ENCODE data around the gene ATP1B4.

ATP1B4 gene

DNA sequence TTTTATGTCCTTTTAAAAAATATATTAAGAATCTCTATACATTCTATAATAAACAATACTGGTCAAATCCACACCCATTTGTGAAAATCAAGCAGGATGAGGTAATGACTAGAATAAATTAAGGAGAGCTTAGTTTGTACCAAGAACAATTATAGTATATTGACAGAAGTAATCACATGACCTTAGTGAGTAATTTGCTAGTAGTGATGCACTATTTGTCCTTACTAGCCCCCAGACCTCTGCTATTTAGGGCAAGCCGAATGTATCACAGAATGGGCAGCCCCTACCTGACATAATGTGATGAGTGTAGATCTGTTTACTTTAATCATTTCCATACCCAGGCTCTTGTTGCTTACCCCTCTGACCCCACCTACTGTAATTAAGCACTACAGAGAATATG is 15.8 kb downstream of the ATP1B4 start:
- peak in 2 of 3 experiments; percentile 24 to 36 for DNase-seq

DNA sequence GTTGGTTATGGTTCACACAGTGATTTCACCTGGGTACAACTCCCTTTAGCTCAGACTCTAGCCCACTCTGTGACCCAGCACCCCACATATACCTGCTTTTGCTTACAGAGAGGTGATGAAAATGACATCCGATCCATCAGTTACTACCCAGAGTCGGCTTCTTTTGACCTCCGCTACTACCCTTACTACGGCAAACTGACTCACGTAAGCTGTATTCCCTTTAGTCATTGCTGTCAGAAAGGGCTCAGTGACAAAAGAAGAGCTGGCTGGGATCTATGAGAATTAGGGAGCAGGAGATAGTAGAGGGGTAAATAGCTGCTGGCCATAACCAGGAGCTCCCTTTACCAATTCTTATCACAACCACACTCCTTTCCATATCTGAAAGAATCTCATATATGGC is 16.7 kb downstream of the ATP1B4 start:
- no peak for DNase-seq

DNA sequence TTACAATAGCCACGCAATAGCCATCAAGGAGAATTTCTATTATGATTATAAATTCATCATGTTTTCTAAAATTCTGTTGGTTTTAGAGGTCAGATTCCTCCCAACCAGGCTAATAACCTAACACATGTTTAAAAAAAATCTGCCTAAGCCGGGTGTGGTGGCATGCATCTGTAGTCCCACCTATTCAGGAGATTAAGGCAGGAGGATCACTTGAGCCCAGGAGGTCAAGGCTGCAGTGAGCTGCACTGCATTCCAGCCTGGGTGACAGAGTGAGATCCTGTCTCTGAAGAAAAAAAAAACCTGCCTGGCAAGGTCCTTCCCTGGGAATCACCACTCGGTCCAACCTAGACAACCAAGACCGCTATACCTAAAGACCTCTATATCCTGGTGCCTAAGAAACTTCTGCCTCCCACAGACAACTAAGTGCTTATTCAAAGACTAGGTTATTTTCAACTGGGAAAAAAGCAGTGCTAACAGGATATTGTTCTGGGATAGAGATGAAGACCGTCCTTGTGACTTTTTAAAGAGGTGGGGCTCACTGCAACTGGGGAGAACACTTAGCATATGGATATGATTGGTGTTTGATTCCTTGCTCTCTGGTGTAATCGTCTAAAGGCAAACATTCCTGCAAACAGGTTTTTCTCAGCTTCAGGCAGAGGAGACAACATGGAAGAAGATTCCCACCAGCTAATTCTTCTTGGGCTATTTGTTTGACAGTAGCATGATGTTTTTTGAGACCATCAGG is 18.2 kb downstream of the ATP1B4 start:
- no peak for DNase-seq

DNA sequence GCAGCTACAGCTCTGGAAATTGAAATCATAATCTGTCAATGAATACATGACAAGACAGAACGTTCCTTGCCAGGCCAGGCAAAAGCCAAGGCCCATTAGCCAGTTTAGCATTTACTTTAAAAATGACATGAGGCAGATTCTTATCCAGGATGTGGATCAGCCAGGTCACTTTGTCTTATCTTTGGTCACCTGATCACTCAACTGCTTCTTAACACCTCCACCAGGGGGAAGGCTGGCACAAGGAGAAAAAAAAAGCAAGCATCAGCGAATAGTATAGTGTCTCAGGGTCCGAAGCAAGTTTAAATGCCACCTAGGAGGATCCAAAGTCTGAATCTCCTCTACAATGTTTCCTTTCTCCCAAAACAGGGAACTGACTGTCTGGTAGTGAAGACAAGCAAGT is 18.8 kb downstream of the ATP1B4 start:
- peak in 2 of 3 experiments; percentile 2 to 30 for DNase-seq

DNA sequence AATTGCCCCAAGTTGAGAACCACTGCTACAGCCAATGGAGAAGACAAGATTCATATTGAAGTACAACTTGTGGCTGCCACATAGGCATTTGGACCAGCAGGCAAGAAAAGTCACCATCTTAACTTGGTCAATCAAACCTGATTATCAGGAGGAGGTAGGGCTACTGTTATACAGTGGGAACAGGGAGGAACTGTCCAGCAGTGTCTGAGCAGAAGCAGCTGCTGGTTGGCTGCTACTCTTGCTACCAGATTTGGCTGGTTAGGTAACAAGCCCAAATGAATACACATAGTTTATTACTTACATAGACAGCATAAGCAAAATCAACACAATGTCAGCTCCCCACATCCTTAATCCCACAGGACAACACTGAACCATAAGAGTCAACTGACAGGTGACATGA is 39.4 kb downstream of the ATP1B4 start:
- no peak for DNase-seq

DNA sequence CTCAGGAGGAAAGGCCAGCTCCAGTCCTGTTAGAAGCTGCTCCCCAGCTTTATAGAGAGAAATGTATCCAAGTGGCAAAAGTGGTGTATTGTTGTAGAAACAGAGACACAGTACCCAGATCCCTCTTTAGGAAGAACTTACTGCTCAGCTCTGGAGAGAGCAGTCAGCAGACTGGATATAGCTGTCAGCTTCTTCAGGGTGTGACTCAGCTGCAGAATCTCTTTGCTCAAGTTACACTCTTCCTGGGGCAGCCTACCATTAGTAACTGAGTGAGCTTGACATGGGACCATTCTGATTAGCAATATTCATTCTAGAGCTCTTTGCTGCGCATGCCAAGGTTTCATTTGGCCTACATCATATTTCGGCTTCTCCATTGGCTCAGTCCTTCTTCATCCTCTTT is 40.5 kb downstream of the ATP1B4 start:
- no peak for DNase-seq

DNA sequence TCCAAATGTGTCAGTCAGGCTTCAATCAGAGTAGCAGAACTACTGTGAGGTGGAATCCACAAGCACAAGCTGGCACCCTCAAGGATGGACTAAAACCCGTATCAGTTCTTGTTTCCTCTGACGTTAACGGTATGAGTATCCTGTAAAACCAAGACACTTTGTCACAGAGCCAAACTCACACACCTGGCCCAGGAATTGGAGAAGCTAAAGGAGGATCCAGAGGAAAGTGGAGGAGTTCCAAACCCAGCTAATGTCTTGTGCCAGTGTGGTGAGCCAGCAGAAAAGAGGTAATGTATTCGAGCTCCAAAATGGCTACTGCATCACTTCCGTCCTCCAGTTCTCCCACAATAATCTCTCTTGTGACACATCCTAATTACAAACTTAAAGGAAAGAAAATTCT is 44.7 kb downstream of the ATP1B4 start:
- no peak for DNase-seq

DNA sequence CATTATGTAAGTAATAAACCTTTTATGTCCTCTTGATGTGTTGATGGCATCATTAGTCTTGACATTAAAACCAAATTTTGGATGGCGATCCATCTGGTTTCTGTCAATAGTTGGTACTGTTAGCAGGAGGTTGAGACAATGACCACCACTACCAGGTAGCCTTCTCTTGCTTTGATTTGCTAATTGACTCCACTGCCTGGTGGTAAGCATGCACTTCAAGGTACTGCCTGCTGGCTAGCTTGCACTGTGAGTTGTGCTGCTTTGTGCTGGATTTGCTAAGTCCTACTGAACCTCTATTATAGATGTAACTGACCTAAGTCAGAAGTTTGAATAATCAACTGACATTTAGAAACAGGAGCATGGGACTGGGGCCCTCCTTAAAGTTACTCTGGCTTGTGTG is 46.3 kb downstream of the ATP1B4 start:
- DNase-seq, result no peak

DNA sequence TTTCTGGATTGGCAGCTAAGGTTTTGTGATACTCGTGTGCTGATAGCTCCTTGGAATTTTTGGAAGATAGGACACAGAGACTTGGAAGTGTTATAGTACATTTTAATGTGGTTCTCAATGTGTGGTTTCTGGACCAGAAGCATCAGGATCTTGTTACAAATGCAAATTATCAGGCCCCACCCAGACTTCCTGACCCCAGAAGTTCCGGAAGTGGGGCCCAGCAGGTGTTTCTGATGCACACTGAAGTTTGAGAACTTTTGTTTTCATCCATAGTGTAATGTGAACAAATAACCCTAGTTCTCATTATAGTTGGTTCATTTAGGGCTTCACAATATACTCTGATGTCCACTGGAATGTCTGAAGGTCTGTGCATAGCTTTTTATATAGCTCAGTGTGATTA is 57.6 kb downstream of the ATP1B4 start:
- no peak for DNase-seq

DNA sequence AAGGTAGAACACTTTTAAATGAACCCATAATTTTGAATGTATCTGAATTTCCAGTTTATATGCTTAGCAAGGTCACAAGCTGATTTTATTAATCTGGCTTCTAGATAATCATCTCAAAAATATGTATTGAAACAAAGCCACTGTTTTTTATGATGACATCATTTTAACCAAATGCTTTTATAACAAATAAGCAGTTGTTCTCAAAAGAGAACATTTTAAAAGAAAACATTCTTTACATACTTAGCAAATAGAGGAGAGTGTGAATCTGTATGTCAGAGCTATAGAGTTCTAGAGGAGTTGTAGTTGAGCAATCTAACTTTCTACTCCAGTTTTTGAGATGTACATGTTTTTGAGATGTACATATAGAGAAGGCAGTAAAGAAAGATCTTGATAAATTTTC is 64.7 kb downstream of the ATP1B4 start:
- DNase-seq, result no peak

DNA sequence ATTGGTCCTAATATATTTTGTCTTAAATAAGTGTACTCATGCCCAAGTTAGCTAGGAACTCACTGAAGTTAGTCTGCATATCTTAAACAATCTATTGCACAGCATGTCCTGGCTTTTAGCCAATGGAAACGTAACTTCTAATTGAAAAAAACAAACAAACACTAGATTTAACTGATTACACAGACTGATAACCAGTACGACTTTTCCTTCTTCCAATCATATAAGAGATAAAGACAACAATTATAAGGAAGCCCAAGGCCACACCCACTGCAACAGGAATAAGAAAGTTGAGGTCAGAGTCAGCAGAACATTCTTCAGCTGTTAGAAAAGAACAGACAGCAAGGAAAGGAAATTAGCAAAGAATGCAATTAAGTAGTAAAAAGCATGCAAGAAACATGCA is 66.4 kb downstream of the ATP1B4 start:
- DNase-seq, result peak in 1 of 3 experiments; percentile 9

DNA sequence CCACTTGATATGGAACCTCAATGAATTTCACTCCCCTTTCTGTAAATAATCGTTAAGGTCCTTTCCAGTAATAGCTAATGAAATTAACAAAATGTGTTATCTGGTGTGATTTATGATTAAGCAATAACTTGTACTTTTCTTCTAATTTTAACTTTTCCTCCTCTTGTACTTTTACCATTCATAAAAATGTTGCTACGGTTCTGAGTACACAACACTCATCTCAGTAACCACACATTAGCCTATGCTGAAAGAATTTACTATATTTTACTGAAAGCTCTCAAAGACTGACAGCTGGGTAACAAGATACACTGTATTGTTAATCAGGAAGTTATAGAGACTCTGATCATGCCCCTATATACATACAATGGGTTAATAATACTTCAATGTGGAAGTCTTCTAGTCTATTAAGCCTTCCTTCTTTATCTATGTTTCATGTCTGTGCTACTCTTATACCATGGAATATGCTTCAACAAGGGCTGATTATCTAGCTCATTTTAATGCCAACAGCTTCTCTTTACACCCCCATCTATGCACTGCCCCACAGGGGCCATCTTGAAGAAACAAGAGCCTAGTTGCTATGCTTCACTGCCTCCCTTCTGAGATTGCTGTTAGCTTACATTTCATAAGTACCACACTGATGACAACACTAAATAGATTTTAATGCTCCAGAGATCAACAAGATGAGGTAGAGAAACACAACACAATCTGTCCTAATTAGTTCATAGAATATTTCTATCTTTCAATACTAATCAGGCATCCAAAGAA is 68.1 kb downstream of the ATP1B4 start:
- peak in 1 of 3 experiments; percentile 16 for DNase-seq

Measured in NCI-H1417 (cell line).